ENCODE results near the gene VWA3B.

DNA sequence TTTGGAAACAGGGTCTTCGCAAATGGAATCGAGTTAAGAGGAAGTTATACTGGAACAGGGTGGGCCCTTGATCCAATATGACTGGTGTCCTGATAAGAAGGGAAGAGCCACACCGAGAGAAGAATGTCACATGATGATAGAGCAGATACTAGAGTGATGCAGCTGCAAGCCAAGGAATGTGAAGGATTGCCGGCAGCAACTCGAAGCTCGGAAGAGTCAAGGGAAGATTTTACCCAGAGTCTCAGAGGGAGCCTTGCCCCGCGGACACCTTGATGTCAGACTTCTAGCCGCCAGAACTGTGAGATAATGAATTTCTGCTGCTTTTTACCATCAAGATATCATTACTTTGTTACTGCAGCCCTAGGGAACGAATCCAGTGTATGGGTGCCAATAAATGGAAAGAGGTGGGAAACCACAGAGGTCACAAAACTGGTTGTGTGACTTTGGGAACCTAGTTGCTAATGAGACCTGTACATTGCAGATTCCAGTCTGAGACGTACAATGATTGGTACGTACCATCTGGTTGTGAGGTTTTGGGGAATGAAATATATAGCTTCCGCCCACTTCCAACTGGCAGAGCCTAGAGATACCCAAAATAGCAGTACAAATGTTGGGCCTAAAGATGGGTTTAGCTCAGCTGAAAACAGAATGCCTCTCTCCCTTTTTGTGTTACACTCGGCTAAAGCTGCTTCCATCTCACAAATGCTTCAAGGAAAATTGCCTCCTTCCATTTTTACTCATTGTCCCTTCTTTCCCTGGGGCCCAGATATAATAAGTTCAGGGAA, 28.6 kb upstream of the VWA3B start:
- TF ChIP-seq POLR2AphosphoS5 (IDR thresholded peaks at IDR 0.05; ENCODE audit: borderline replicate concordance, low read depth, low read length) (no peak), EZH2 (IDR thresholded peaks at IDR 0.05) (no peak), FOXP2 (optimal IDR thresholded peaks at IDR 0.05; ENCODE audit: control extremely low read depth, extremely low read length, insufficient read depth) (no peak)
